ENCODE data around the gene IL37. TPM values are rescaled to one million over a fixed set of nuclear protein-coding genes. Genes with fewer than 3 reads are reported as not detected.

Gene IL37
- total and polyA plus RNA-seq, 2 donors (not counting 1 experiment from before 2014, with no cell fraction given): 0.79 TPM; not detected in 1

- Histone ChIP-seq H3K4me3 (ENCODE audit: control extremely low read depth in 1 of 5, extremely low read depth in 1 of 5, insufficient read depth in 1 of 5, low read depth in 2 of 5, low read length in 4 of 5) (no peak overlapping the region), H3K27me3 (replicated peaks in 1 of 4; ENCODE audit: control extremely low read depth in 1 of 4, control insufficient read depth in 3 of 4, insufficient read depth in 4 of 4, low read length in 3 of 4) (no peaks in the 10 kb centered on the region), H3K9me3 (ENCODE audit: control extremely low read depth in 1 of 3, control insufficient read depth in 2 of 3, insufficient read depth in 1 of 3, low read length in 2 of 3) (no peaks in the 10 kb centered on the region), H3K4me1 (ENCODE audit: control insufficient read depth in 2 of 2, insufficient read depth in 2 of 2, low read length in 2 of 2) (peaks cover 7 to 19% of the 10 kb centered on the region in 2 donors), H2AFZ (ENCODE audit: insufficient read depth, low read depth, low read length, poor library complexity, severe bottlenecking) (no peak overlapping the region), H3K79me2 (ENCODE audit: control insufficient read depth, insufficient read depth, low read length) (no peaks in the 10 kb centered on the region), H4K20me1 (ENCODE audit: control insufficient read depth, insufficient read depth, low read length, poor library complexity, severe bottlenecking) (no peaks in the 10 kb centered on the region), H3K4me2 (replicated peaks; ENCODE audit: low read depth, low read length, poor library complexity, severe bottlenecking) (no peak overlapping the region), H3K27ac (ENCODE audit: low read length in 2 of 2) (no peak overlapping the region), H3K9ac (ENCODE audit: low read length) (no peak overlapping the region), H3K36me3 (replicated peaks in 1 of 2; ENCODE audit: control extremely low read depth in 1 of 2, control insufficient read depth in 1 of 2, extremely low read depth in 1 of 2, insufficient read depth in 2 of 2, low read length in 1 of 2) (no peaks in the 10 kb centered on the region)
- intact Hi-C loops (cut with micrococcal nuclease): no loop called here
- WGBS (ENCODE audit: insufficient coverage): 94% methylated on average over 3 of the region's 3 CpGs
- no peak overlapping the region for H3K4me3 Mint-ChIP-seq
- POLR2A ChIA-PET: no interaction called here
- DNase-seq (no peak), ATAC-seq (ENCODE audit: low read depth) (no peak)
- H3K27ac Mint-ChIP-seq: no peak overlapping the region
- no peaks in the 10 kb centered on the region for H3K9me3 Mint-ChIP-seq (ENCODE audit: insufficient read depth)
- CTCF ChIA-PET: interaction anchor here (12.5 kb wide), 1 partner anchor 128 kb away, joined by 299 read pairs; no protein-coding TSS in a partner anchor
- TF ChIP-seq EZH2 (IDR thresholded peaks at IDR 0.05; ENCODE audit: borderline replicate concordance, insufficient read depth, low read depth, low read length, poor library complexity, severe bottlenecking) (no peak), CTCF (IDR thresholded peaks at IDR 0.05) (no peak)
- H3K27me3 Mint-ChIP-seq: peaks cover 9% of the 10 kb centered on the region
- peaks cover 23% of the 10 kb centered on the region for H3K4me1 Mint-ChIP-seq
Observed at GRCh38 chr2:112876257-112876970, 34.6 kb upstream of the IL37 start.

GRCh38 chr2:112876971-112877361 lies 34.0 kb upstream of the IL37 start:
- DNase-seq (no peak), ATAC-seq (ENCODE audit: low read depth) (no peak)
- Mint-ChIP-seq H3K27ac (no peak overlapping the region), H3K9me3 (ENCODE audit: insufficient read depth) (no peaks in the 10 kb centered on the region), H3K4me3 (no peak overlapping the region), H3K4me1 (peaks cover 23% of the 10 kb centered on the region), H3K27me3 (peaks cover 7% of the 10 kb centered on the region)
- Histone ChIP-seq H4K20me1 (ENCODE audit: control insufficient read depth, insufficient read depth, low read length, poor library complexity, severe bottlenecking) (no peaks in the 10 kb centered on the region), H3K9me3 (ENCODE audit: control extremely low read depth in 1 of 3, control insufficient read depth in 2 of 3, insufficient read depth in 1 of 3, low read length in 2 of 3) (no peaks in the 10 kb centered on the region), H3K4me3 (ENCODE audit: control extremely low read depth in 1 of 5, extremely low read depth in 1 of 5, insufficient read depth in 1 of 5, low read depth in 2 of 5, low read length in 4 of 5) (no peak overlapping the region), H3K9ac (ENCODE audit: low read length) (no peak overlapping the region), H3K27ac (ENCODE audit: low read length in 2 of 2) (no peak overlapping the region), H3K27me3 (replicated peaks in 1 of 4; ENCODE audit: control extremely low read depth in 1 of 4, control insufficient read depth in 3 of 4, insufficient read depth in 4 of 4, low read length in 3 of 4) (no peaks in the 10 kb centered on the region), H3K79me2 (ENCODE audit: control insufficient read depth, insufficient read depth, low read length) (no peaks in the 10 kb centered on the region), H2AFZ (ENCODE audit: insufficient read depth, low read depth, low read length, poor library complexity, severe bottlenecking) (no peak overlapping the region), H3K4me1 (ENCODE audit: control insufficient read depth in 2 of 2, insufficient read depth in 2 of 2, low read length in 2 of 2) (peaks cover 7 to 20% of the 10 kb centered on the region in 2 donors), H3K4me2 (replicated peaks; ENCODE audit: low read depth, low read length, poor library complexity, severe bottlenecking) (no peak overlapping the region), H3K36me3 (replicated peaks in 1 of 2; ENCODE audit: control extremely low read depth in 1 of 2, control insufficient read depth in 1 of 2, extremely low read depth in 1 of 2, insufficient read depth in 2 of 2, low read length in 1 of 2) (no peaks in the 10 kb centered on the region)
- ChIA-PET CTCF (interaction anchor here (12.5 kb wide), 1 partner anchor 128 kb away, joined by 299 read pairs; no protein-coding TSS in a partner anchor), POLR2A (no interaction called here)
- TF ChIP-seq EZH2 (IDR thresholded peaks at IDR 0.05; ENCODE audit: borderline replicate concordance, insufficient read depth, low read depth, low read length, poor library complexity, severe bottlenecking) (no peak), CTCF (IDR thresholded peaks at IDR 0.05) (no peak)
- 89% methylated on average over 3 of the region's 4 CpGs for WGBS (ENCODE audit: insufficient coverage)
- intact Hi-C loops (cut with micrococcal nuclease): no loop called here
